Activated CD8-positive, alpha-beta memory T cell treated with anti-CD3 and anti-CD28 coated beads for 4 hours (primary cell): ENCODE measurements around the gene SH3BP5L.
"Not testable (repeated sequence)": the region's sequence is repeated elsewhere in the genome, so short reads cannot be mapped to it uniquely, and the experiment has no call there.

ENCODE experiments used
- DNase-seq, 2 donors: peaks; one replicate each; pipeline ENCODE4 v3.0.0-alpha.2; 2020; ENCODE audit warnings: low read depth in 2 of 2

Gene SH3BP5L

GRCh38 chr1:248810000-248810726, 15.6 kb downstream of the SH3BP5L start:
- DNase-seq, result no peak

GRCh38 chr1:248808876-248809275, 16.8 kb downstream of the SH3BP5L start:
- no peak for DNase-seq

GRCh38 chr1:248807067-248807737, 18.5 kb downstream of the SH3BP5L start:
- DNase-seq, result no peak

GRCh38 chr1:248805876-248806275, 19.8 kb downstream of the SH3BP5L start:
- no peak for DNase-seq

- no peak for DNase-seq
These were observed 20.7 kb downstream of the SH3BP5L start for GRCh38 chr1:248804771-248805681.

- not testable (repeated sequence) for DNase-seq
These were observed 22.2 kb downstream of the SH3BP5L start for GRCh38 chr1:248803501-248803900.

- DNase-seq, result no peak
These were observed 23.3 kb downstream of the SH3BP5L start for GRCh38 chr1:248802454-248802853.

- no peak for DNase-seq
These were observed 25.3 kb downstream of the SH3BP5L start for GRCh38 chr1:248800459-248800858.

GRCh38 chr1:248798791-248799190, 26.9 kb downstream of the SH3BP5L start:
- no peak for DNase-seq

- DNase-seq, result not testable (repeated sequence)
These were observed 31.1 kb downstream of the SH3BP5L start for GRCh38 chr1:248794663-248795062.

GRCh38 chr1:248793592-248793991, 32.1 kb downstream of the SH3BP5L start:
- DNase-seq, result no peak

GRCh38 chr1:248792342-248792741, 33.4 kb downstream of the SH3BP5L start:
- DNase-seq, result no peak

GRCh38 chr1:248791010-248791409, 34.7 kb downstream of the SH3BP5L start:
- DNase-seq, result no peak

- DNase-seq, result no peak
These were observed 35.3 kb downstream of the SH3BP5L start for GRCh38 chr1:248790456-248790855.

GRCh38 chr1:248789337-248789736, 36.4 kb downstream of the SH3BP5L start:
- not testable (repeated sequence) for DNase-seq

GRCh38 chr1:248788327-248788726, 37.4 kb downstream of the SH3BP5L start:
- DNase-seq, result no peak

- no peak for DNase-seq
These were observed 38.3 kb downstream of the SH3BP5L start for GRCh38 chr1:248787430-248787829.

- DNase-seq, result no peak
These were observed 39.6 kb downstream of the SH3BP5L start for GRCh38 chr1:248786156-248786555.

- DNase-seq, result no peak
These were observed 42.3 kb downstream of the SH3BP5L start for GRCh38 chr1:248783367-248783766.

GRCh38 chr1:248782416-248783141, 43.1 kb downstream of the SH3BP5L start:
- no peak for DNase-seq

GRCh38 chr1:248779350-248779749, 46.4 kb downstream of the SH3BP5L start:
- DNase-seq, result no peak

GRCh38 chr1:248778906-248779305, 46.8 kb downstream of the SH3BP5L start:
- no peak for DNase-seq
